Ascending aorta (tissue), 2 donors: ENCODE data around the gene CBLN1. TPM values are rescaled to one million over a fixed set of nuclear protein-coding genes. Genes with fewer than 3 reads are reported as not detected.
"Not testable (repeated sequence)": the region's sequence is repeated elsewhere in the genome, so short reads cannot be mapped to it uniquely, and the experiment has no call there.

ENCODE experiments used
- DNase-seq, 2 donors: peaks; one replicate each; pipeline ENCODE4 v3.0.0-alpha.2; 2019; ENCODE audit warnings: low spot score in 2 of 2
- H3K27ac ChIP-seq, 2 donors: fragments of 200-600 bp; sonication (generic); one replicate each; pipeline ENCODE4 v1.5.1; 2016 to 2017; ENCODE audit warnings: mild to moderate bottlenecking in 1 of 2
- H3K27me3 ChIP-seq: fragments of 200-600 bp; sonication (generic); one replicate; pipeline ENCODE4 v1.5.1; 2017
- H3K36me3 ChIP-seq, 2 donors: fragments of 200-600 bp; sonication (generic); one replicate each; pipeline ENCODE4 v1.5.1; 2016
- H3K4me1 ChIP-seq, 2 donors: fragments of 200-600 bp; sonication (generic); one replicate each; pipeline ENCODE4 v1.5.1; 2016 to 2017; ENCODE audit warnings: mild to moderate bottlenecking in 1 of 2
- H3K4me3 ChIP-seq, 2 donors: fragments of 200-600 bp; sonication (generic); one replicate each; pipeline ENCODE4 v1.5.1; 2016 to 2017; ENCODE audit warnings: mild to moderate bottlenecking in 1 of 2
- H3K9me3 ChIP-seq, 2 donors: fragments of 200-600 bp; sonication (generic); one replicate each; pipeline ENCODE4 v1.5.1; 2016
- CTCF ChIP-seq, 3 experiments: fragments of 200-600 bp in 2 of 3; fragments of 450-650 bp in 1 of 3; sonication (generic) in 2 of 3; IDR thresholded peaks; one replicate each; pipeline ENCODE4 v1.5.1; 2016 to 2019; ENCODE audit warnings: antibody characterized with exemption in 3 of 3, mild to moderate bottlenecking in 1 of 3, moderate library complexity in 1 of 3
- intact Hi-C: fragments of 100-400 bp; cut with DNase I; formaldehyde crosslinking; loops from one replicate; pipeline ENCODE4 v1.15.1; 2023
- total RNA-seq: library from RNA; depleted of rRNA; stranded (reverse); fragments of >200 nt; gene quantifications from one replicate; pipeline ENCODE4 v1.1.0, GENCODE V29; 2016

The CBLN1 gene
- total RNA-seq, 1 donor from 2014 or later: not detected

DNA sequence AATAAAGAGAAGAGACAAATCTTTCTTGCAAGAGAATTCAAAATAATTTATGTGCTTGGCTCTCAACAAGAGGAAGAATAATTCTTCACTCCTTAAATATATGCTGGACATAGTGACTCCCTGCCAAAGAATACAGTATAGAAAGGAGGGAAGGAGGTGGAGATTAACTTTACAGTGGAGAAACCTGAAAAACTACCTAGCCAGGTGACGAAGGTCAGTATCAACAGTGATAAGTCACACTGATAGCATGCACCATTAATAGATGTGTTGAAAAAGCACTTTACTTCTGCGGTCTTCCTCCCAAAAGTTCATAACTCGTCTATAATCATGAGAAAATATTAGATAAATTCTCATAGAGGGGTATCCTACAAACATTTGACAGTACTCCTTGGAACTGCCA, 21.4 kb downstream of the CBLN1 start:
- no peaks in the 10 kb centered on the region for H3K36me3 ChIP-seq
- H3K4me1 ChIP-seq: no peaks in the 10 kb centered on the region
- no peaks in the 10 kb centered on the region for H3K27me3 ChIP-seq
- no peak overlapping the region for H3K27ac ChIP-seq
- no peak for DNase-seq
- TF ChIP-seq CTCF (IDR thresholded peaks at IDR 0.05): no peak
- H3K9me3 ChIP-seq: no peaks in the 10 kb centered on the region
- intact Hi-C loops: no loop called here
- H3K4me3 ChIP-seq: no peak overlapping the region

DNA sequence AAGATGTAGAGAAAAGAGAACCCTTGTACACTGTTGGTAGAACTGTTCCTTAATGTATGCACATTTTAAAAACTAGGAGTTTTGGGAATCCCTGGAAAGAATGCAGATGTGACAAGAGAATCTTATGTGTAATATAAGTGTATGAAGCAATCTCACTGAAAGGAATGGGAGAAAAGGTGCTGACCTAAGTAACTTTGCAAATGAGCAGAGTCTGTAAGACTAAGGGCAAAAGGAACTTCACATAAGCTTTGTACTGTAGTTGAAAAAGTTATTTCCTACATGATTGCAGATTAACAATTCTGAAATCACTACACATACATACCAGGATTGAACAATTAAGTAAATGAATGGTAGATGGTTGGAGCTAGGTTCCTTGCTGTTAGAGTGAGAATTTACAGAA, 22.3 kb downstream of the CBLN1 start:
- H3K36me3 ChIP-seq: no peaks in the 10 kb centered on the region
- DNase-seq: no peak
- H3K27ac ChIP-seq: no peak overlapping the region
- no peaks in the 10 kb centered on the region for H3K27me3 ChIP-seq
- H3K4me1 ChIP-seq: no peaks in the 10 kb centered on the region
- no peak overlapping the region for H3K4me3 ChIP-seq
- intact Hi-C loops: no loop called here
- no peaks in the 10 kb centered on the region for H3K9me3 ChIP-seq
- no peak for TF ChIP-seq CTCF (IDR thresholded peaks at IDR 0.05)

DNA sequence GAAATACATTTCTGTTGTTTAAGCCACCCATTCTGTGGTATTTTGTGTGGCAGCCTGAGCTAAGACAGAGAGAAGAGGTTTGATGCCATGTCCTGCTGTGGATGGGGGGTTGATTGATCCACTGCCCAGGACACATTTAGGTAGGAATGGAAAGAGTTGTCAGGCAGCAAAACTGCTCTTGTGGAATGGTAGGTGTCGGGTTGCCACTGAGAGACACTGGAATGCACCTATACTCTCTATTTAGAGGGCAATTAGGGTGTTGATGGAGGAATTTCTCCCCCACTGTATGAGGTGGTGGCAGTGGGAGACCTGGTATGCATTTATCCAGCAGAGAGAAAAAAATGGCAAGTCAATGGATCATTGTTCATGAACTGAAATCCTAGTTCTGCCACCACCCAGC, 30.9 kb downstream of the CBLN1 start:
- Histone ChIP-seq H3K4me1 (no peaks in the 10 kb centered on the region), H3K27ac (no peak overlapping the region), H3K27me3 (no peaks in the 10 kb centered on the region), H3K4me3 (no peak overlapping the region), H3K36me3 (no peaks in the 10 kb centered on the region), H3K9me3 (no peaks in the 10 kb centered on the region)
- intact Hi-C loops: no loop called here
- no peak for DNase-seq
- no peak for TF ChIP-seq CTCF (IDR thresholded peaks at IDR 0.05)

DNA sequence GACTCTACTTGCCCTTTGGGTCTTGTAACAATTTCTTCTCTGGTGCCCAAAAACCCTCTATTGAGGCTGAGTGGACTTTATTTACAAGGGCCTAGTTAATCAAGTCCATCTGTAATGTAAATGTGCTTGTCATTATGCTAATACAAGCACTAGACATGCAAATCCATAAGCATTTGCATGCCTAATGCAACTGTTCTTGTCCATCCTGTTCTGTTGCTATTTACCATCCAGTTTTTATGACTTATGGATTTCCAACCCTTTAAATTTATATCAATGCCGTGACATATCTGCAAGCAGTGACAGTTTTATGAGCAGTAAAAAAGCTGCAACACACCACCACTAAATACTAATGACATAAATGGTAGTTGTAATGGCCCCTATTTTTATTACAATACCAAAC, 33.4 kb downstream of the CBLN1 start:
- H3K4me3 ChIP-seq: no peak overlapping the region
- H3K36me3 ChIP-seq: no peaks in the 10 kb centered on the region
- H3K27me3 ChIP-seq: no peaks in the 10 kb centered on the region
- no peak for DNase-seq
- no peak overlapping the region for H3K27ac ChIP-seq
- H3K4me1 ChIP-seq: no peaks in the 10 kb centered on the region
- TF ChIP-seq CTCF (IDR thresholded peaks at IDR 0.05): no peak
- intact Hi-C loops: no loop called here
- H3K9me3 ChIP-seq: no peaks in the 10 kb centered on the region

DNA sequence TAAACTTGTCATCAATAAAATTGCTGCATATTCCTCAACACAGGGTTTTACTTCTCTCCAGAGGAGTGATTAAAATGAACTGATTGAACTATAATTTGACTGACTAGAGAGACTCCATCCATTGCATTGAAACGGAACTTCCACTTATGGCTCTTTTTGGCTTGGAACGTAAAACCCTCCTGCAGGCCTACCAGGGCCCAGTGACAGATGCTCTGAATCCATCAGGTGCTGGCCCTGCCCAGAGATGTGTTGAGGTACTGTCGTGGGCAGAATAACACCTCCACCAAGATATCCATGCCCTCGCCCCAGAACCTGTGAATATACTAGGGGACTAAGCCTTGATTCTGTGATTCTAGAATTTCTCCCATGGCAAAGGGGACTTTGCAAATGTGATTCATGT, 45.4 kb downstream of the CBLN1 start:
- no peaks in the 10 kb centered on the region for H3K4me1 ChIP-seq
- H3K9me3 ChIP-seq: no peaks in the 10 kb centered on the region
- intact Hi-C loops: no loop called here
- DNase-seq: no peak
- no peak overlapping the region for H3K27ac ChIP-seq
- no peaks in the 10 kb centered on the region for H3K36me3 ChIP-seq
- no peak for TF ChIP-seq CTCF (IDR thresholded peaks at IDR 0.05)
- no peaks in the 10 kb centered on the region for H3K27me3 ChIP-seq
- H3K4me3 ChIP-seq: no peak overlapping the region

GRCh38 chr16:49228335-49228734, 53.3 kb downstream of the CBLN1 start:
- H3K27ac ChIP-seq, H3K27me3 ChIP-seq, DNase-seq, intact Hi-C loops, H3K9me3 ChIP-seq, H3K4me3 ChIP-seq, H3K36me3 ChIP-seq, H3K4me1 ChIP-seq: not testable (repeated sequence)

Other genes starting within 250 kb of the CBLN1 start
- gene C16orf78, start 92.0 kb upstream of the CBLN1 start, total RNA-seq: not detected